ENCODE measurements around the gene GRAMD1A.
A peak's percentile ranks its signal among the peaks of the same experiment; 100 is the strongest.
"Not testable (repeated sequence)": the region's sequence is repeated elsewhere in the genome, so short reads cannot be mapped to it uniquely, and the experiment has no call there.

GRAMD1A gene

GRCh38 chr19:35021596-35021995 lies 21.5 kb downstream of the GRAMD1A start:
- DNase-seq, result no peak

- DNase-seq, result no peak
These were observed 22.3 kb downstream of the GRAMD1A start for GRCh38 chr19:35022460-35022859.

GRCh38 chr19:35023428-35023827 lies 23.3 kb downstream of the GRAMD1A start:
- DNase-seq, result no peak

GRCh38 chr19:35024095-35024494 lies 24.0 kb downstream of the GRAMD1A start:
- DNase-seq, result no peak

GRCh38 chr19:35025969-35026368 lies 25.8 kb downstream of the GRAMD1A start:
- DNase-seq, result no peak

GRCh38 chr19:35026418-35026817 lies 26.3 kb downstream of the GRAMD1A start:
- no peak for DNase-seq

GRCh38 chr19:35027009-35027408 lies 26.9 kb downstream of the GRAMD1A start:
- DNase-seq, result no peak

GRCh38 chr19:35027851-35028599 lies 27.9 kb downstream of the GRAMD1A start:
- DNase-seq, result no peak

- not testable (repeated sequence) for DNase-seq
These were observed 28.4 kb downstream of the GRAMD1A start for GRCh38 chr19:35028600-35028885.

GRCh38 chr19:35029275-35029736 lies 29.2 kb downstream of the GRAMD1A start:
- not testable (repeated sequence) for DNase-seq

GRCh38 chr19:35029737-35030256 lies 29.7 kb downstream of the GRAMD1A start:
- DNase-seq, result no peak

- DNase-seq, result peak in 3 of 4 experiments; percentile 31 to 64 (median 33)
These were observed 30.3 kb downstream of the GRAMD1A start, which contains the start of gene SCN1B for GRCh38 chr19:35030257-35031071. Gene SCN1B (plus strand): TSS chr19:35030470. CDS start chr19:35030821, 351 bp downstream.

GRCh38 chr19:35031072-35031881 lies 31.2 kb downstream of the GRAMD1A start:
- no peak for DNase-seq

- no peak for DNase-seq
These were observed 32.3 kb downstream of the GRAMD1A start for GRCh38 chr19:35032356-35032865.

- no peak for DNase-seq
These were observed 33.2 kb downstream of the GRAMD1A start for GRCh38 chr19:35033067-35034004.

GRCh38 chr19:35034005-35034502 lies 33.9 kb downstream of the GRAMD1A start:
- DNase-seq, result no peak

- DNase-seq, result no peak
These were observed 34.7 kb downstream of the GRAMD1A start for GRCh38 chr19:35034588-35035382.

- DNase-seq, result no peak
These were observed 37.8 kb downstream of the GRAMD1A start for GRCh38 chr19:35037716-35038622.
